Breast epithelium (tissue), 4 donors: Measurements from ENCODE around the gene GPR65. TPM values are rescaled to one million over a fixed set of nuclear protein-coding genes. Genes with fewer than 3 reads are reported as not detected.

ENCODE experiments used
- DNase-seq, 2 donors: peaks; one replicate each; pipeline ENCODE4 v3.0.0-alpha.2; 2019; ENCODE audit warnings: low spot score in 2 of 2
- H3K27ac ChIP-seq, 2 donors: fragments of 200-600 bp; sonication (generic) in 1 of 2; one replicate each; pipeline ENCODE4 v1.5.1; 2016 to 2019; ENCODE audit warnings: mild to moderate bottlenecking in 1 of 2
- H3K27me3 ChIP-seq, 2 donors: fragments of 200-600 bp; sonication (generic) in 1 of 2; one replicate each; pipeline versions ENCODE4 v1.5.1 to v1.6.0; 2017 to 2019; ENCODE audit warnings: control low read depth in 1 of 2, mild to moderate bottlenecking in 1 of 2
- H3K36me3 ChIP-seq: fragments of 200-600 bp; one replicate; pipeline ENCODE4 v1.5.1; 2019
- H3K4me1 ChIP-seq, 2 donors: fragments of 200-600 bp; sonication (generic); one replicate each; pipeline ENCODE4 v1.5.1; 2016 to 2019; ENCODE audit warnings: control low read depth in 1 of 2
- H3K4me3 ChIP-seq, 3 donors: fragments of 200-600 bp; sonication (generic); 1 replicate in 2 of 3; 2 replicates in 1 of 3; pipeline ENCODE4 v1.5.1; 2016 to 2019; ENCODE audit warnings: mild to moderate bottlenecking in 3 of 3, moderate library complexity in 2 of 3
- H3K9me3 ChIP-seq, 2 donors: fragments of 200-600 bp; sonication (generic) in 1 of 2; one replicate each; pipeline ENCODE4 v1.5.1; 2016 to 2019; ENCODE audit warnings: control low read depth in 1 of 2
- CTCF ChIP-seq, 3 donors: fragments of 450-650 bp; IDR thresholded peaks; one replicate each; pipeline ENCODE4 v1.5.1; 2016 to 2017; ENCODE audit warnings: antibody characterized with exemption in 3 of 3, mild to moderate bottlenecking in 3 of 3, moderate library complexity in 3 of 3
- POLR2A ChIP-seq: fragments of 450-650 bp; IDR thresholded peaks from one replicate; pipeline ENCODE4 v1.6.1; 2016; ENCODE audit warnings: antibody characterized with exemption, mild to moderate bottlenecking, moderate library complexity
- POLR2AphosphoS5 ChIP-seq, 3 donors: sonication (generic); formaldehyde crosslinking; IDR thresholded peaks; one replicate each; pipeline ENCODE4 v1.6.1; 2017; ENCODE audit warnings: antibody characterized with exemption in 3 of 3
- intact Hi-C: fragments of 100-400 bp; cut with DNase I; formaldehyde crosslinking; loops from one replicate; pipeline ENCODE4 v1.15.1; 2023; ENCODE audit warnings: low total_unique reads
- total RNA-seq, 3 donors: library from RNA; depleted of rRNA; stranded (reverse); fragments of >200 nt; gene quantifications; one replicate each; pipeline ENCODE4 v1.1.0, GENCODE V29; 2016

Gene GPR65
- total RNA-seq, 3 donors from 2014 or later: 1.0 to 2.3 (median 1.1) TPM

GRCh38 chr14:88032373-88032772, 27.4 kb downstream of the GPR65 start:
- intact Hi-C loops: no loop called here
- Histone ChIP-seq H3K9me3 (no peaks in the 10 kb centered on the region), H3K4me3 (no peak overlapping the region), H3K4me1 (no peaks in the 10 kb centered on the region), H3K27ac (no peak overlapping the region), H3K36me3 (no peaks in the 10 kb centered on the region), H3K27me3 (no peaks in the 10 kb centered on the region)
- TF ChIP-seq POLR2AphosphoS5 (IDR thresholded peaks at IDR 0.05): no peak
- no peak for TF ChIP-seq POLR2A
- no peak for TF ChIP-seq CTCF (IDR thresholded peaks at IDR 0.05)
- no peak for DNase-seq

- Histone ChIP-seq H3K4me3 (no peak overlapping the region), H3K27me3 (no peaks in the 10 kb centered on the region), H3K36me3 (no peaks in the 10 kb centered on the region), H3K9me3 (no peaks in the 10 kb centered on the region), H3K27ac (no peak overlapping the region), H3K4me1 (no peaks in the 10 kb centered on the region)
- no peak for TF ChIP-seq CTCF (IDR thresholded peaks at IDR 0.05)
- no peak for TF ChIP-seq POLR2AphosphoS5 (IDR thresholded peaks at IDR 0.05)
- no peak for TF ChIP-seq POLR2A
- DNase-seq: no peak
- intact Hi-C loops: no loop called here
Observed at GRCh38 chr14:88034076-88034475, 29.1 kb downstream of the GPR65 start.

DNA sequence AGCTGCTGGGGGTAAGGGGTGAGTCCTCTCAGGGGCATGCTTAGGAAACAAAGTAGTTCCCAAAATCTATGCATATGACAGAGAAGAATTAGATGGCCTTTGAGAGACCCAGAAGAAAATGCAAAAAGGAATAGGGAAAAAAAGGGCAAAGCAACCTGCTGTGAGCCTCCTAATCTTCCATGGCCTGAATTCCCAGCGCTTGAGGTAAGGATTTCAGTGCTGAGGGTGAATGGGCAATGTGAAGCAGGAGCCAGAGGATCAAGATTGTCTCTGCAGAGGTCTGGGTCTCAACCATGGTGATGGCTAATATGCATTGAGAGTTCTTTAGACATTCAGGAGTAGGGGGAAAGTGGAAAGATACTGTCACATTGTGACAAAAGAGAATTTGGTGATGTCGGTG, 31.5 kb downstream of the GPR65 start:
- Histone ChIP-seq H3K27ac (no peak overlapping the region), H3K36me3 (no peaks in the 10 kb centered on the region), H3K9me3 (no peaks in the 10 kb centered on the region), H3K27me3 (no peaks in the 10 kb centered on the region), H3K4me3 (no peak overlapping the region), H3K4me1 (no peaks in the 10 kb centered on the region)
- DNase-seq: no peak
- intact Hi-C loops: no loop called here
- TF ChIP-seq POLR2AphosphoS5 (IDR thresholded peaks at IDR 0.05) (no peak), CTCF (IDR thresholded peaks at IDR 0.05) (no peak), POLR2A (no peak)

DNA sequence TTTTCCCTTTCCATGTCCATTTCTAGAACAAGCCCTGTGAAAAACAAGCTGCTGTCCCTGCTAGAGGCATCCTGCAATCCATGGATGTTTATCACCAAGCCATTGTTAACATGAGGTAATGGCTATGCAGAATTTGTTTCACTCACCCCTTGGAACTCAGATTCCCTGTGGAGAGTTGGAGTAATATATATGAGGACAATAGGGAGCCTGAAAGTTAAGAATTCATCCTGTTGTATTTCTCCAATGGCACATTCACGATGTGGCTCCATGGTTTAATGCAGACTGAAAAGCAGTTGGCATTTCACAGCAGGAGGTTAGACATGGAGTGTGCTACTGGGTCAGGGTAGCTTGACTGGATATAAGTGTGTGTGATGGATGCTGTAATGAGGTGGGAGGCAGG, 32.4 kb downstream of the GPR65 start:
- H3K4me1 ChIP-seq: no peaks in the 10 kb centered on the region
- no peaks in the 10 kb centered on the region for H3K27me3 ChIP-seq
- no peak for TF ChIP-seq POLR2A
- no peak for TF ChIP-seq CTCF (IDR thresholded peaks at IDR 0.05)
- TF ChIP-seq POLR2AphosphoS5 (IDR thresholded peaks at IDR 0.05): no peak
- intact Hi-C loops: no loop called here
- DNase-seq: no peak
- no peaks in the 10 kb centered on the region for H3K9me3 ChIP-seq
- no peak overlapping the region for H3K27ac ChIP-seq
- no peak overlapping the region for H3K4me3 ChIP-seq
- H3K36me3 ChIP-seq: no peaks in the 10 kb centered on the region

- H3K4me3 ChIP-seq: no peak overlapping the region
- intact Hi-C loops: no loop called here
Observed at GRCh38 chr14:88039197-88039596, 34.3 kb downstream of the GPR65 start.

More at GRCh38 chr14:88039197-88039596, 34.3 kb downstream of the GPR65 start:
- Histone ChIP-seq H3K9me3 (no peaks in the 10 kb centered on the region), H3K27me3 (no peaks in the 10 kb centered on the region), H3K36me3 (no peaks in the 10 kb centered on the region), H3K27ac (no peak overlapping the region), H3K4me1 (no peaks in the 10 kb centered on the region)
- DNase-seq: no peak
- no peak for TF ChIP-seq POLR2AphosphoS5 (IDR thresholded peaks at IDR 0.05)
- no peak for TF ChIP-seq POLR2A
- no peak for TF ChIP-seq CTCF (IDR thresholded peaks at IDR 0.05)
